Measurements from ENCODE around the gene GRAP2. TPM values are rescaled to one million over a fixed set of nuclear protein-coding genes. Genes with fewer than 3 reads are reported as not detected.
"Not testable (repeated sequence)": the region's sequence is repeated elsewhere in the genome, so short reads cannot be mapped to it uniquely, and the experiment has no call there.

GRAP2 gene
- total RNA-seq, 1 donor from 2014 or later, result not detected

- no peaks in the 10 kb centered on the region for H3K9me3 ChIP-seq (ENCODE audit: low read depth)
- DNase-seq (ENCODE audit: low spot score), result no peak
- no peaks in the 10 kb centered on the region for H4K20me1 ChIP-seq (ENCODE audit: low read depth)
- no peaks in the 10 kb centered on the region for H3K79me2 ChIP-seq (ENCODE audit: low read depth)
- Mint-ChIP-seq H3K9me3 (no peaks in the 10 kb centered on the region), H3K27ac (no peak overlapping the region), H3K27me3 (ENCODE audit: insufficient read depth, low read depth) (no peaks in the 10 kb centered on the region), H3K4me3 (no peak overlapping the region), H3K36me3 (no peaks in the 10 kb centered on the region), H3K4me1 (peaks cover 6% of the 10 kb centered on the region)
- peaks cover 7% of the 10 kb centered on the region for H3K4me1 ChIP-seq
- H3K36me3 ChIP-seq, result no peaks in the 10 kb centered on the region
- H3F3A ChIP-seq (ENCODE audit: low read depth), result peaks cover 5% of the 10 kb centered on the region
- no peak overlapping the region for H3K27ac ChIP-seq
- H3K4me2 ChIP-seq, result no peak overlapping the region
- H2AFZ ChIP-seq (replicated peaks), result peak overlapping the region; percentile 36
- H3K27me3 ChIP-seq, result peaks cover 7% of the 10 kb centered on the region
- TF ChIP-seq CTCF (IDR thresholded peaks at IDR 0.05) (no peak), EZH2 (IDR thresholded peaks at IDR 0.05) (no peak), EZH2phosphoT487 (IDR thresholded peaks at IDR 0.05) (no peak)
- H3K4me3 ChIP-seq, result no peak overlapping the region
- H3K9ac ChIP-seq, result no peak overlapping the region
Measured at GRCh38 chr22:39877079-39877845, 23.6 kb upstream of the GRAP2 start.

GRCh38 chr22:39880722-39881121 is 20.2 kb upstream of the GRAP2 start:
- H3K36me3 Mint-ChIP-seq, result no peaks in the 10 kb centered on the region

GRCh38 chr22:39883057-39883456 is 17.8 kb upstream of the GRAP2 start:
- Histone ChIP-seq H3K9me3 (ENCODE audit: low read depth) (no peaks in the 10 kb centered on the region), H3K27me3 (peaks cover 40% of the 10 kb centered on the region), H3K79me2 (ENCODE audit: low read depth) (no peaks in the 10 kb centered on the region), H3K4me2 (no peak overlapping the region), H3K36me3 (no peaks in the 10 kb centered on the region), H3K9ac (no peak overlapping the region), H3K4me3 (no peak overlapping the region), H3K4me1 (no peaks in the 10 kb centered on the region), H4K20me1 (ENCODE audit: low read depth) (no peaks in the 10 kb centered on the region), H3K27ac (no peak overlapping the region), H3F3A (ENCODE audit: low read depth) (no peaks in the 10 kb centered on the region), H2AFZ (replicated peaks) (no peak overlapping the region)
- TF ChIP-seq EZH2 (IDR thresholded peaks at IDR 0.05) (no peak), EZH2phosphoT487 (IDR thresholded peaks at IDR 0.05) (no peak), CTCF (IDR thresholded peaks at IDR 0.05) (no peak)
- no peaks in the 10 kb centered on the region for H3K27me3 Mint-ChIP-seq (ENCODE audit: insufficient read depth, low read depth)
- no peak overlapping the region for H3K4me3 Mint-ChIP-seq
- DNase-seq (ENCODE audit: low spot score), result no peak
- H3K9me3 Mint-ChIP-seq, result no peaks in the 10 kb centered on the region
- H3K27ac Mint-ChIP-seq, result no peak overlapping the region
- H3K36me3 Mint-ChIP-seq, result no peaks in the 10 kb centered on the region
- no peaks in the 10 kb centered on the region for H3K4me1 Mint-ChIP-seq

More at GRCh38 chr22:39880722-39881121, 20.2 kb upstream of the GRAP2 start:
- H3K36me3 ChIP-seq, result no peaks in the 10 kb centered on the region
- H3K4me1 ChIP-seq, result peaks cover 7% of the 10 kb centered on the region
- DNase-seq (ENCODE audit: low spot score), result no peak
- H3K9ac ChIP-seq, result no peak overlapping the region
- Mint-ChIP-seq H3K27me3 (ENCODE audit: insufficient read depth, low read depth) (no peaks in the 10 kb centered on the region), H3K9me3 (no peaks in the 10 kb centered on the region), H3K27ac (no peak overlapping the region), H3K4me1 (peaks cover 6% of the 10 kb centered on the region), H3K4me3 (no peak overlapping the region)
- H3K9me3 ChIP-seq (ENCODE audit: low read depth), result no peaks in the 10 kb centered on the region
- peaks cover 5% of the 10 kb centered on the region for H3F3A ChIP-seq (ENCODE audit: low read depth)
- no peaks in the 10 kb centered on the region for H4K20me1 ChIP-seq (ENCODE audit: low read depth)
- no peak overlapping the region for H3K27ac ChIP-seq
- H2AFZ ChIP-seq (replicated peaks), result no peak overlapping the region
- no peak overlapping the region for H3K4me3 ChIP-seq
- peaks cover 18% of the 10 kb centered on the region for H3K27me3 ChIP-seq
- no peaks in the 10 kb centered on the region for H3K79me2 ChIP-seq (ENCODE audit: low read depth)
- H3K4me2 ChIP-seq, result no peak overlapping the region
- TF ChIP-seq EZH2phosphoT487 (IDR thresholded peaks at IDR 0.05) (no peak), CTCF (IDR thresholded peaks at IDR 0.05) (no peak), EZH2 (IDR thresholded peaks at IDR 0.05) (no peak)

- not testable (repeated sequence) for H3F3A ChIP-seq (ENCODE audit: low read depth)
Measured at GRCh38 chr22:39889924-39890323, 11.0 kb upstream of the GRAP2 start.

More at GRCh38 chr22:39889924-39890323, 11.0 kb upstream of the GRAP2 start:
- not testable (repeated sequence) for H3K4me1 Mint-ChIP-seq; H3K27ac ChIP-seq; H3K4me2 ChIP-seq; DNase-seq (ENCODE audit: low spot score); H4K20me1 ChIP-seq (ENCODE audit: low read depth); H3K36me3 Mint-ChIP-seq; H3K36me3 ChIP-seq; H3K9me3 Mint-ChIP-seq; H3K9me3 ChIP-seq (ENCODE audit: low read depth); H2AFZ ChIP-seq (replicated peaks); H3K4me3 Mint-ChIP-seq; H3K4me1 ChIP-seq; H3K9ac ChIP-seq; H3K79me2 ChIP-seq (ENCODE audit: low read depth); H3K27ac Mint-ChIP-seq; H3K4me3 ChIP-seq; H3K27me3 Mint-ChIP-seq (ENCODE audit: insufficient read depth, low read depth)
- H3K27me3 ChIP-seq, result peaks cover 32% of the 10 kb centered on the region

Measured in neural progenitor cell (in vitro differentiated cells).